OCI-M1 (cell line): ENCODE results near the gene TSC22D3.
"Not testable (repeated sequence)": the region's sequence is repeated elsewhere in the genome, so short reads cannot be mapped to it uniquely, and the experiment has no call there.

ENCODE experiments used
- DNase-seq: peaks from one replicate; lab custom pipeline; 2025; lab: John Stamatoyannopoulos, UW

TSC22D3 gene

DNA sequence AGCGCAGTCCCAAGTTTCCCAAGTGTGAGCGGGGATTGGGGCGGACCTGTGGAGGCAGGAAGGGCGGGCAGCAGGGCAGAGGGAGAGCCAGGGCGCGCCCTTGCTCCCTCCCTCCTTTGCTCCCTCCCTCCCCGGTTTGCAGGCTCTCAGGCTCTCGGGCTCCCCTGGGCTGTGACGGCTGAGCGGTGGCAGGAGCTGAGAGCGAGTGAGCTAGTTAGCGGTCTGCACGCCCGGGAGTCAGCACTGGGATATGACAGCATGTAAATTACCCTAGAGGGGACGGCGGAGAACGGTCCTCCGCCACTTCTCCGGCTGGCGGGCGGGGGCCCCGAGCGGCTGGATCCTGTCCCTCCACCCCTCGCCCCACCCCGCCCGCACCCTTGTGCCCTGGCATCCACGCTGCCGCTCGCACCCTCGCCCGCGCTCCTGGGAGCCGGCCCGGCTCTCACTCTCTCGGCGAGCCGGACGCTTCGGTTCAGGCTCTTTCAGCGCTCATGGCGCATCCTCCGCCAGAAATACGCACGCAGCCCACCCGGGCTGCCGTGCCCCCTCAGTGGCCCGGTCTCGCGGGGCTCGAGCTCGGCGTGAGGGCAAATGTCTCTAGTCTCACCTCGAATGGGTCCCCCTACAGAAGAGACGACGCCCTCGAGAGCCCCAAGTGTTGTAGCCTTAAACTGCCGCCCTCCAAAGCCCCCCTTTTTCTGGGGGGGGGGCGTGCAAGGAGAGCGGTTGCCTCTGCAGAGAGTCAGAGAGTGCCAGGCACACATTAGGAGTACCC, at the start of gene TSC22D3:
TSS of gene TSC22D3 (minus strand) at position 54 of the 778 bp plus-strand sequence. CDS start 368 bp downstream, outside the sequence.
- peak; percentile 81 for DNase-seq

DNA sequence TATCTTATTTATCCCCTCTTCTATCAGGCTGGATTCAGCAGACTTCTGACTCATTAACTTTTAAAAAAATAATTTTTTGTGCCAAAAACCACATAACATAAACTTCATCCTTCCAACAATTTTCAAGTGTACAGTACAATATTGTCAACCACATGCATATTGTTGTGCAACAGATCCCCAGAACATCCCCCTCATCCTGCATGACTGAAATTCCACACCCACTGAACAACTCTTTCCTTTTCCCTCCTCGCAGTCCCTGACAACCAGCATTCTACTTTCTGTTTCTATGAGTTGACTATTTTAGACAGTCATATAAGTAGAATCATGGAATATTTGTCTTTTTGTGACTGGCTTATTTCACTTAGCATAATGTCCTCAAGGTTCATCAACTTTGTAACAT, 47.9 kb upstream of the TSC22D3 start:
- DNase-seq = no peak

DNA sequence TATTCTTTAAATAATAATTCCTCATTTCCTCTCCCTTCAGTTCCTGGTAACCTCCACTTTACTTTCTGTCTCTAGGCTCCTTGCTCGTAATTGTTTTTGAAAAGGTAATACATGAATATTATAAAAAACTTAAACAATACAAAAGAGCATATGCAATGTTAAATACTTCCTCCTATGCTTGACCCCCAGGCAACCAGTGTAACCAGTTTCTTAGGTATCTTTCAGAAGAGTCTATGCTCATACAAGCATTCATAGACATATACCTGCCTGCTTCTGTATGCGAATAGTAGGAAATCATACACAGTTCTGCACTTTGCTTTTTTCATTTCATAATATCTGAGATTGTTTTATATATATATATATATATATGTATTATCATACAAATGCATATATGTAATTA, 47.5 kb upstream of the TSC22D3 start:
- DNase-seq = no peak

DNA sequence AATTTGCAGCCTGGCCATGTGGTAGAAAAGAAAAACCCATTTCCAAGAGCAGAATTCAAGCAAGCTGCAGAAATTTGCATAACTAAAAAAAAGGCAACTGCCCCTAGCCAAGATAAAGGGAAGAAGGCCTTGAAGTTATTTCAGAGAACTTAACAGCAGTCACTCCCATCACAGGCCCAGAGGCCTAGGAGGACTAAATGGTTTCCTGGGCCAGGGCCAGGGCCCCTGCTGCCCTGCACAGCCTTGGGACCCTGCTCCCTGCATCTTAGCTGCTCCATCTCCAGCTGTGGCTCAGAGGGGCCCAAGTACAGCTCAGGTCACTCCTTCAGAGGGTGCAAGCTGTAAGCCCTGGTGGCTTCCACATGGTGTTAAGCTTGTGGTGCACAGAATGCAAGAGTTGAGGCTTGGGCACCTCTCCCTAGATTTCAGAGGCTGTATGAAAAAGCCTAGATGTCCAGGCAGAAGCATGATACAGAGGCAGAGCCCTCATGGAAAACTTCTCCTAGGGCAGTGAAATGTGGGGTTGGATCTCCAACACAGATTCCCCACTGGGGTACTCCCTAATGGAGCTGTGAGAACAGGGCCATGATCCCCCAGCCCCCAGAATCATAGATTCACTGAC, 43.4 kb upstream of the TSC22D3 start:
- DNase-seq = peak; percentile 2

DNA sequence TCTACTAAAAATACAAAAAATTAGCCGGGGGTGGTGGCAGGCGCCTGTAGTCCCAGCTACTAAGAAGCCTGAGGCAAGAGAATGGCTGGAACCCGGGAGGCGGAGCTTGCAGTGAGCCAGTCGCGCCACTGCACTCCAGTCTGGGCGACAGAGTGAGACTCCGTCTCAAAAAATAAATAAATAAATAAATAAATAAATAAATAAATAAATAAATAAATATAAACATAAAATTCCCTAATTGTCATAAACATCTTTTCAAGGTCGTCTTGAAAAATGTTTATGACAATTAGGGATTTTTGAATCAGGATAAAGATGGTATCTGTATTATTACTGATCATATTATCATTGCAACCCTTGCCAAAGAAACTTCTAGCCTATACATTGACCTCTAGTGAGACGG, 34.5 kb upstream of the TSC22D3 start:
- not testable (repeated sequence) for DNase-seq

DNA sequence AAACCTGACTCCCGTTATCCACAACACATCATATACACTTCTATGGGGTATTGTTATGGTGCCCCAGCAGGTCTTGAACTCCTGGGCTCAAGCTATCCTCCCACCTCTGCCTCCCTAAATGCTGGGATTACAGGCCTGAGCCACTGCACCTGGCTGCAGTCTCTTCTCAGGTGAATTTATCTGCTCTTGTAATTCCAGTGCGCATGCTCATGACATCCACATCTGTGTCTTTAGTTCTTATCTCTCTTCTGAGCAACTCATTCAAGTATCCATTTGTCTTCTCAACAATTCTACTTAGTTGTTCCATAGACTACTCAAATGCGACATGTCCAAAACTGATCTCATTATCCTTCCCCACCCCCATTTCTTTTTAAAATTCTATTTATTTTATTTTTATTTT, 29.6 kb upstream of the TSC22D3 start:
- no peak for DNase-seq

DNA sequence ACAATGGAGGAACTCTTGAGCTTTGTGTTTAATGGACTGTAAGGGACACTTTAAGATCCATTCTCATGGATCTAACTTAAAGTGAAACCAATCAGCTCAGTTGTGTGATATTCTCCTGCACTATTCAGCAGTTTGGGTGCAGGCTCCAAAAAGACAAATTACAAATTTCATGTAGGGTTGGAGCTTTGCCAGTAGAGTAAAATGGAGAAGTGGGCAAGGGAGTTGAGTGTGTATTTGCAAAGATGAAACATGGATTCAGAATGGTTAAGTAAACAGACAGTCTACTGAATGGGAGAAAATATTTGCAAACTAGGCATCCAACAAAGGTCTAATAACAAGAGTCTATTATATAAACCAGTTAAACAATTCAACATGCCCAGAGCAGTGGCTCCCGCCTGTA, 28.8 kb upstream of the TSC22D3 start:
- peak; percentile 46 for DNase-seq

DNA sequence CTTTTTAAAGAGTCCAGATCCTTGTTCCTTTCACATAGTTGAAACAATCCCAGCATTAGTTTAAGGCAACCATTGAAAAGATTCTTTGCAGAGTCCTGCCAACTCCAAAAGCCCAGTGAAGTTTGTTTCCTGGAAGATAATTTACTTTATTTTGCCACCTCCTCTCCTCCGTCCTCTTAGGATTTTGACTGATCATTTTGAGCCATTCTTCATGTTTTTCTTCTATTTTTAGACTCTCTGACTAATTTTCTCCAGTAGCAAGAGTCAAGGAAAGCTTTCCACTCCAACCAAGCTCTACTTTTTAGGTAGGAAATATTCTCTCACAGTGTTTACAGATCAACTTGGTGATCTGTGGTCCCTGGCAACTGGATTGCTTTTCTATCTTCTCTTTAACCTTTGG, 12.2 kb upstream of the TSC22D3 start:
- no peak for DNase-seq

DNA sequence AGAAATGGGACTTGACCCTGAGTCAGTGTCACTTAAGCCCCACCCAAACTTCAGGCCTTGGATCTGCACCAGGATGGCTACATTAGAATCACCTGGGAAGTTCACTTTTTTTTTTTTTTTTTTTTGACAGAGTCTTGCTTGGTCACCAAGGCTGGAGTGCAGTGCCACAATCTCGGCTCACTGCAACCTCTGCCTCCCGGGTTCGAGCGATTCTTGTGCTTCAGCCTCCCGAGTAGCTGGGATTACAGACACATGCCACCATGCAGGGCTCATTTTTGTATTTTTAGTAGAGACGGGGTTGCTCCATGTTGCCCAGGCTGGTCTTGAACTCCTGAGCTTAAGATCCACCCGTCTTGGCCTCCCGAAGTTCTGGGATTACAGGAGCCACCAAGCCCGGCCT, 4.9 kb upstream of the TSC22D3 start:
- no peak for DNase-seq

DNA sequence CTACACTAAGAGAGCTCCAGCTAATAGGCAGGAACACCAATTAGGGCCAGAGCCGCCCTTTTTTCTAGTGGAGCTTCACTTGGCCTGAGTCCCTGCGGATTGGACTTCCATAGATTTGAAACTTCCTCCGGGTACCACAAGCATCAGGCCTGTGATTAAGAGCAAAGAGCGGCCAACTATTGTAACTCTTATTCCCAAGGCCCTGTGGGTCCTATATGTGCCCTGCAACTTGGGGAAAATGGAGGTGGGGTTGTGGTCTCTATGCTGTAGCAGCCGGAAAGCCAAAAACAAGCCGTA, 1.9 kb upstream of the TSC22D3 start, which contains the start of gene NCBP2L:
TSS of gene NCBP2L (plus strand) at position 198 of the 297 bp plus-strand sequence. CDS start 16,488 bp downstream, outside the sequence.
- no peak for DNase-seq

DNA sequence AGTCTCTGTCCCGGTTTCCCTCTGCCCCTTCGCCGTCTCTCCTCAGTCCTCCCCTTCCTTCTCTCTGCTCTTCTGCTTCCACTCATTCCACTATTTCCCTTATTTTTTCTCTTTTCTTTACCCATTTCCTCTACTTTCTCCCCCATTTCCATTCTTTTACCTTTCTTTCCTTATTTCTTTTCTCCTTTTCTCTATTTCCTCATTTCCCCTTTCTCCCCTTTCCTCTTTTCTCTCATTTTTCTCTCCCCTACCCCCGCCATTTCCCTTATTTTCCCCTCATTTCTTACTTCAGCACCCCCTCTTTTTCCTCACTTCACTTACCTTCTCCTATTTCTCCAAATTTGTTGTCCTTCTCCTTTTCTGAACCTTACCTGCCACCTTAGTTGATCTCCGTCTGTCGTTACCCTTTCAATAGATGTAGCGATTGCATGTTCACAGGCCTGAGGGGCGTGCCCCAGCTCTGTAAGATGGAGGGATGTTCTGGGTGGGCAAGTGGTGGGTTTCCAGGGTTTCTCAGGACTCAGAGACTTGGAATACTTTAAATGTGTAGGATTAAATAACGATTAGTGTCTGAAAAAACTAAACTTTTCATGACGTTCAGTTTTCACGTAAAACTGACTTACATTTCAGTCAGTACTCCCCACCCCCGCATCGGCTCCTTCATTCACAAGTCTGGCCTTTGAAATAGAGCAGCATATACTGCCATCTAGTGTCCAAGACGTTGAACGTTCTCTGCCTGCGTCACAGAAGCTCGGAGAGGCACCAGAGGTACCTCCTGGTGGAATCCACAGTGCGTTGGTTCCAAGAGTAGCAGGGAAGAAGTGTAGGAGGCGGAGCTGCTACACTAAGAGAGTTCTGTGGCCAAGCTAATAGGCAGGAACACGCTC, 1.3 kb upstream of the TSC22D3 start:
- DNase-seq = peak; percentile 86

DNA sequence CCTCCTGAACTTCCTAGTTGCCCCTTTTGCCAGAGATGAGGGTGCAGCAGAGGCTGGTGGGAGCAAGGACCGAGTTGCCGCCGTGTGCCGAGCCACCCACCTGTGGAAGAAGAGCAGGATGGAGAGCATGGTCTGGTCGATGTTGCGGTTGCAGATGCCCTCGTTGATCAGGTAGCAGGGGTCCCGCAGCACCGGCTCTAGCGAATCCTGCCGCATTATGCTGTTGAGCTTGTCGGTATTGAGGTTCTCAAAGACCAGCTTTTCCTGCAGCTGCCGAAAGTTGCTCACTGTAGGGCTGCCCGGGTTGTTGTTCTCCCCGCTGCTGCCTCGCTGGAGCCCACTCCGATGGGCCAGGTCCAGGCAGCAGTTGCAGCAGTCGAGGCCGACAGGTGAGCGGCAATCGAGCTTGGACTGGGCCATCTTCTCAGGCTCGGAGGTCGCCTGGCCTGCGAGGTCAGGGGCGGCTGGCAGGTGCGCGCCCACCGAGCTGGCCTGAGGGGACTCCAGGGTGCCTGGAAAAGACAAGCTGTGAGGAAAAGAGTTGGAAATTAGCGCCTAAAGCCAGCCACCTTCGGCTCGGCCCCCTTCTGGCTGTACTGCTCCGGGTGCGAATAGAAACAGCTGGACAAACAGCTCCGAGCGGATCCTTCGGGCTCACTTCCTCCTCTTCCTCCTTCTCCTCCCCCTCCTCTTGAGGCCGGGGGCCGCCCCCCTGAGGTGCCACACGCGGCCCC, 420 bp downstream of the TSC22D3 start:
- no peak for DNase-seq

DNA sequence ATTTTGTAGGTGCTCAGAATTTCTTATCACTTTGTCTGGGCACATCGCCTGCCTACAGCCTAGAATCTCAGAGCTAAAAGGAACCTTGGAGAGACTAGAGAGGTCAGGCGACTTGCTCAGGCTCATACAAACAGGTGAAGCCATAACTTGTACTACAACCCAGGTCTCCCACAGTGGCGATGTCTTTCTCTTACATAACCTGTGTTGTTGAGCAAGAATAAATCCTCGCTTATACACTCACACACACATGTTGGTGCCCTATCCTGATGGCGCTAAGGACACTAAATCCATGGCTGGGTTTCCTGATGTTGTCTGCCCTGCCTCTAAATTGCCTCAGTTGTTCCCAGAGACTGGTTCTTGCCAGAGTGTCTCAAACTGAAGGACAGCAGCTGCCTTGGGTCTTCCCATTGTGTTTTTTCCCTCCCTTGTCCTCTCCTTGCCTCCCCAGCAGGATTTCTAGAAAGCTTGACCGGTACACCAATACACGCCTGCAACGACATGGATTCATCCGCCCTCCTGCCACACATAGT, 1.6 kb downstream of the TSC22D3 start:
- no peak for DNase-seq

DNA sequence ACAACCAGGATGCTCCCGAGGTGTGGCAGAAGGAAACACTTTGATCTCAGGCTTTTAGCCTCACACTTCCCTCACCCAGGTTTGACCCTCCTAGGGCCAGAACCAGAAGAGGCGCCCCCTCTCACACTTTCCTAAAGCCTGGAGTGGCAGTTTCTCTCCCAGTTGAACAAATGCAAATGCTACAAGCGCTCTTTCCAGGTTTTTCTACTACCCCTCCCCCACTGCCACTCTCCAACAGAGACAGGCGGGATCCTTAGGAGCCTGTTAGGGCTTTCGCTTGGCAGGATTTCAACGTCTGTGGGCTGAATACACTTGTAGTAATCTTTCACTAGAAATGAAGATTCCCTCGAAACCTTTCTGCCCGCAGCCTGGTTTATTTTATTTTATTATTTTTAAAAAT, 2.4 kb downstream of the TSC22D3 start:
- no peak for DNase-seq

DNA sequence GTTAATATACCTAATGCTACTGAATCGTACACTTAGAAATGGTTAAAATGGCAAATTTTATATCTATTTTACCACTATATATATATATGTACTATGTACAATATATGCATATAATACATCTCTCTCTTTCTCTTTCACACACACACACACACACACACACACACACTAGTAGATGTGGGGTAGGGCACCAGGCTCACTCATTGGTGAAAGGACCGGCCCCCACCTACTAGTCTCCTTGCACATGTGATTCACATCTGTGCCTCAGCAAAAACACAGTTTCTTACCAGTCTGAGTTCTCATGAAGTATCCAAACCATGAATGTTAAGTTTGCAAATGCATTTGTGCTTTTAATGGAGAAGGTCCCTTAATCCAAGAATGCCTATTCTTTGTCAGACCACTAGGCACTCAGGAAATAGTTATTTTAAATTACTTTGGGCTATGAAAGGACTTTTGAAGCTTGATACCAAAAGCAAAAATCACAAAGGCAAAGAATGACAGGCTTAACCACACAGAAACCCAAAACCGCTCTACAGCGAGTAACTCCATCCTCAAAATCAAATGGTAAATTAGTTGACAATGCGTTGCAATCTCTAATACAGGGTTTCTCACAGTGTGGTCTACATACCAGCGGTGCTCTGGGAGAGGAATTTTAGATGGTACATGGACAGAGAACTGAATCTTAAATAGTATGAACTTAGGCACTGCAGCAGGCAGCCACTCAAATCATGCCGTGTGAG, 5.8 kb downstream of the TSC22D3 start:
- no peak for DNase-seq

DNA sequence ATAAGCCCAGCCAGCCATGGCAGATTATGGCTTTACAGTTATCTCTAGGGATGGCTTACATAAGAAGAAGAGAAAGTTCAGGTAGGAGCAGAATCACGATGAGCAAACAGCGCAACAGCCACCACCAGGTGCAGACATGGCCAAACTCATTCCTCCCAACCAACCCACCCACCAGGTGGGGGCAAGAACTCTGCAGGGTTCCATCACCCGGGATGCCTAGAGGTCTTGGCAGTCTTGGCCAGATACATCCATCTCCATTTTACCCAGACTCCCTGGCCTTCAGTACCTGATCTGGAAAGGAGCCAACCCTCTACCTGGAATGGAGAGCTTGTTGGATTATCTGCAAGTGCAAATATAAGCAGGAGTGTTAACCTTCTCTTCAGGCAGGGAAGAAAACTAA, 7.5 kb downstream of the TSC22D3 start:
- no peak for DNase-seq

DNA sequence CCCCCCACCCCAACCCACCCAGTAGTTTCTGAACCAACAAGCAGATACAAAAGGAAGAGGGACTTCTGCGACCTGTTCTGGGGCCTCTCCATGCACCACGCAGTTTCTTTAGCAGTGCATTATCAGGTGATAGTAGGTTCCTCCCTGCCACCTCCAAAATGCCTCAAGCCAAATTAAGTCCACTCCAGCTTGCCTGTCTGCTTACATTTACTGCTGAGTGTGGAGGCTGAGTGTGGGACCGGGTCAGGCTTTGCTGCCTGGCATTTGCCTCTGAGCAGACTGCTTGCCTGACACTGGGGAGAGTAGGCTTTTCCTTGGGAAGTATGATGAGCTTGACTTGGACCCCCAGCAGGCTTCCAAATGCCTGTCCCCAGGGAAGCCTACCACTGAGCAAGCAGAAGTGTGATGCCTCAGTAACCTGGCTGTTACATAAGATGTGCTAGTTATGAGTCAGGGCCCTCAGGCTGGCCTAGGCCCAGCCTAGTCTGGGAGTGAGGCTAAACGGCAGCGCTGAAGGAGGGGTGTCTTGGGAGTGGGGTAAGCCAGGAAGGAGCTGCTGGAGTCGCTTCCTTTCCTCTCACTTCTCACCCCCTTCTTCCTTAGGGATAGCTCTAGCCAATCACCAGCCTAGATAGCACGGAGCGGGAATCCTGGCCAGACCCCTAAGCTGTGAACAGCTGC, 9.0 kb downstream of the TSC22D3 start:
- DNase-seq = no peak

DNA sequence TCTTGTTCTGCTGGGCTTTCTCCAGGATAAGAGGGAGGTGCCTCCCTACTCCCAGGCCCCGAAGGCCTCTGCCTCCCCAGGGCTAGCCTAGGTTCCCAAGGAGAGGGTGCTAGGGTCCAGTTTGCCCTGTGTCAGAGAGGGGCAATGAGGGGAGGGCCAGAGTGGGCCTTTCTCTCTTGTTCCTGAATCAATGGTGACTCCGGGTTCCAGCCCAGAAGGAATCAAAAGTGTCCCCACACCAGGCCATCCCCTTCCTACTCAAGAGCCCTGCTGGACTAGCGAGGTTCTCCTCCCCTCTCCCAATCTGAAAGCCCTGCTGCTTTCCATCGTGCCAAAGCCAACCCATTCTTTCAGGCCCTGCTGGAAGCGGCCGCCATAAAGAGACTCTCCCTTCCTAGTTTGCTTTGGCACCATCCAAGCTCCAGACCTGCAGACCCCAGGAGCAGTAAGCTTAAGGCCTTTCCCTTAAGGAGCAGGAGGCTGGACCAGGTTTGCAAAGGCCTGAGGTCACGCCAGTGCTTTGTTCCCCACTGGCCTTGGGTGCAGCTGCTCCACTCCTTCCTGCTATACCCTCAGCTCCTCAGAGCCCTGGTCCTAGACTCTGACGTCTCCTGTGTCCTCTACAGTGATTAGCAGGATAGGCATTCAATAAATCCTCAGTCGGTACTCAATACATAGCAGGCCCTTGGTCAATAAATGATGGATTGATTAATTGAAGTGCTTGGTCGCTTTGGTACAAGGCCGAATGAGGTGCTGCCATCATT, 10.6 kb downstream of the TSC22D3 start:
- no peak for DNase-seq

DNA sequence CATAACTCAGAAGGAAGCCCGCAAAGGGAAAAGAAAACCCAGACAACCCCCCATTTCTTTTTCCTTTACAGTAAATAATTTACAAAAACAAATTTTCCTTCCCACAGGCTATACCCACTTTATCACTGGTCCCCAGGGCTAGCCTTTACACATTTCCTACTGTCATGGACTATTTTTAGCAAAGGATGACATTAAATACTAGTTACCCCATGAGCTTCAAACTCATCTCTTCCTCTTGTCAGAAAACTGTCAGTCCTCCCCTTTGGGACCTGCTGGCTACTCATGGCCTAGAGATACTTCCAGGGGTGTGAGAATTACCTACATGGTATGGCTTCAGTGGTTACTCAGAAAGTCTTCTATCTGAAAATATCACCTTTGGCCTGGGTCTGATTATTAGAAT, 11.9 kb downstream of the TSC22D3 start:
- no peak for DNase-seq
